Endothelial cell of umbilical vein (primary cell): ENCODE data around the gene AGAP3. TPM values are rescaled to one million over a fixed set of nuclear protein-coding genes. Genes with fewer than 3 reads are reported as not detected.

ENCODE experiments used
- BruUV-seq: library from RNA; stranded (reverse); fragments of 400-500 nt; replicated peaks from 2 replicates; lab custom pipeline; 2021; lab: Mats Ljungman, UMichigan
- CTCF ChIA-PET: fragments of 300-600, 350-600 bp; sonication (Branson Sonifier 250); formaldehyde crosslinking; loops from one replicate; lab custom pipeline; 2021; ENCODE audit warnings: antibody characterized with exemption, inconsistent platforms; lab: Charles Lee
- POLR2A ChIA-PET: fragments of 300-600, 350-600 bp; sonication (Branson Sonifier 250); formaldehyde crosslinking; loops from one replicate; lab custom pipeline; 2021; ENCODE audit warnings: antibody characterized with exemption, inconsistent platforms; lab: Charles Lee
- DNase-seq: peaks from one replicate; pipeline ENCODE4 v3.0.0-alpha.2; 2011; ENCODE audit warnings: low read depth, low spot score
- FAIRE-seq: peaks from 2 replicates; lab custom pipeline; 2011; peaks lifted over from hg19 to GRCh38; lab: Jason Lieb, UNC
- H2AFZ ChIP-seq: 2 replicates; pipeline ENCODE4 v1.6.0; 2012; ENCODE audit warnings: low read depth, low read length, control low read depth, inconsistent platforms
- H3K27ac ChIP-seq: 2 replicates; pipeline ENCODE4 v1.5.1; 2011; ENCODE audit warnings: low read depth, mild to moderate bottlenecking, control low read depth, low read length, moderate library complexity; ENCODE audit not compliant: insufficient read depth
- H3K27me3 ChIP-seq, 2 experiments: 2 replicates each; pipeline versions ENCODE4 v1.6.0 to v1.6.1; 2011; ENCODE audit warnings: low read length in 2 of 2, mixed read lengths in 1 of 2; ENCODE audit not compliant: control insufficient read depth in 2 of 2, insufficient read depth in 2 of 2
- H3K36me3 ChIP-seq, 2 experiments: 2 replicates in 1 of 2; 3 replicates in 1 of 2; pipeline ENCODE4 v1.5.1; 2011; ENCODE audit warnings: low read length in 2 of 2, mild to moderate bottlenecking in 1 of 2, moderate library complexity in 1 of 2; ENCODE audit not compliant: control insufficient read depth in 2 of 2, insufficient read depth in 2 of 2; ENCODE audit errors: extremely low read depth in 1 of 2
- H3K4me1 ChIP-seq: 3 replicates; pipeline ENCODE4 v1.5.1; 2011; ENCODE audit warnings: mild to moderate bottlenecking, low read length; ENCODE audit not compliant: control insufficient read depth, insufficient read depth; ENCODE audit errors: extremely low read depth
- H3K4me2 ChIP-seq: 2 replicates; pipeline ENCODE4 v1.6.1; 2011; ENCODE audit warnings: low read length, control low read depth, mixed read lengths; ENCODE audit not compliant: insufficient read depth
- H3K4me3 ChIP-seq, 3 experiments: fragments of 200-600 bp in 1 of 3; sonication (generic), shearing (Covaris generic) in 1 of 3; replicated peaks in 1 of 3; 2 replicates each; pipeline ENCODE4 v1.5.1; 2011 to 2016; ENCODE audit warnings: control low read depth in 3 of 3, low read length in 3 of 3, mild to moderate bottlenecking in 2 of 3, inconsistent platforms in 1 of 3, low read depth in 1 of 3, moderate library complexity in 1 of 3; ENCODE audit not compliant: insufficient read depth in 1 of 3
- H3K79me2 ChIP-seq: 2 replicates; pipeline ENCODE4 v1.6.0; 2012; ENCODE audit warnings: low read length, inconsistent platforms; ENCODE audit not compliant: control insufficient read depth, insufficient read depth
- H3K9ac ChIP-seq: replicated peaks from 2 replicates; pipeline ENCODE3; 2011; ENCODE audit warnings: low read length, control low read depth; ENCODE audit not compliant: insufficient read depth; ENCODE audit errors: extremely low read depth
- H3K9me1 ChIP-seq: replicated peaks from 3 replicates; pipeline ENCODE4 v1.6.0; 2011; ENCODE audit warnings: mild to moderate bottlenecking, low read length; ENCODE audit not compliant: control insufficient read depth, insufficient read depth; ENCODE audit errors: extremely low read depth
- H3K9me3 ChIP-seq: replicated peaks from 2 replicates; pipeline ENCODE4 v1.5.1; 2012; ENCODE audit warnings: low read length, inconsistent platforms; ENCODE audit not compliant: control insufficient read depth, insufficient read depth
- H4K20me1 ChIP-seq: replicated peaks from 2 replicates; pipeline ENCODE3; 2011; ENCODE audit warnings: mild to moderate bottlenecking, low read length; ENCODE audit not compliant: control insufficient read depth, insufficient read depth; ENCODE audit errors: extremely low read depth
- EZH2 ChIP-seq: IDR thresholded peaks from 2 replicates; pipeline ENCODE4 v1.6.1; 2012; ENCODE audit warnings: borderline replicate concordance, low read depth, mild to moderate bottlenecking, moderate library complexity, low read length, inconsistent platforms; ENCODE audit not compliant: severe bottlenecking
- FOS ChIP-seq: IDR thresholded peaks from 2 replicates; pipeline ENCODE4 v1.6.1; 2011; ENCODE audit warnings: mild to moderate bottlenecking, low read length, moderate library complexity, borderline replicate concordance; ENCODE audit not compliant: insufficient read depth
- GATA2 ChIP-seq: IDR thresholded peaks from 2 replicates; pipeline ENCODE4 v1.7.0; 2011; ENCODE audit warnings: low read depth, mild to moderate bottlenecking, moderate library complexity, mixed read lengths, low read length; ENCODE audit not compliant: insufficient read length, insufficient read depth
- JUN ChIP-seq: IDR thresholded peaks from 2 replicates; pipeline ENCODE4 v1.6.1; 2011; ENCODE audit warnings: borderline replicate concordance, low read depth; ENCODE audit not compliant: insufficient read length, insufficient read depth
- MAX ChIP-seq: IDR thresholded peaks from 2 replicates; pipeline ENCODE4 v1.6.1; 2011; ENCODE audit not compliant: insufficient read depth, insufficient read length
- MYC ChIP-seq: IDR thresholded peaks from one replicate; pipeline ENCODE4 v1.6.1; 2011; ENCODE audit warnings: mild to moderate bottlenecking, low read depth, low read length
- POLR2A ChIP-seq: IDR thresholded peaks from 2 replicates; pipeline ENCODE4 v1.6.1; 2012; ENCODE audit warnings: low read depth, mild to moderate bottlenecking, control low read depth, low read length
- POLR2AphosphoS5 ChIP-seq: IDR thresholded peaks from 2 replicates; pipeline ENCODE4 v1.6.1; 2012; ENCODE audit warnings: low read depth, mild to moderate bottlenecking, control low read depth, low read length, moderate library complexity; ENCODE audit not compliant: insufficient read depth
- dilution Hi-C: fragments of 300-500 bp; cut with MboI; formaldehyde crosslinking; loops from one replicate; pipeline ENCODE4 v1.15.0; 2019; ENCODE audit warnings: low sequenced_read_pairs; ENCODE audit not compliant: extremely low pct_ligation_motif_present
- intact Hi-C: fragments of 100-400 bp; cut with micrococcal nuclease; formaldehyde crosslinking; loops from one replicate; pipeline ENCODE4 v1.10.0; 2022
- polyA plus RNA-seq, 4 experiments: library from polyadenylated mRNA; depleted of rRNA in 3 of 4; stranded (reverse) in 3 of 4; unstranded in 1 of 4; fragments of >200 nt; gene quantifications; 2 replicates each; pipeline versions ENCODE4 v1.2.1 to v1.2.3, GENCODE V29; 2011 to 2012; ENCODE audit warnings: missing spikeins in 1 of 4
- total RNA-seq: library from RNA; stranded (reverse); gene quantifications from 2 replicates; pipeline ENCODE4 v1.2.3, GENCODE V29; 2021
- TF ChIP-seq, protein P1 (sequence below), 2 donors: IDR thresholded peaks; 1 replicate in 1 of 2; 2 replicates in 1 of 2; pipeline ENCODE4 v1.5.1; 2011; ENCODE audit warnings: low read length in 2 of 2, mild to moderate bottlenecking in 2 of 2, moderate library complexity in 2 of 2, control low read depth in 1 of 2, inconsistent platforms in 1 of 2, low read depth in 1 of 2; ENCODE audit not compliant: insufficient read depth in 1 of 2; ENCODE audit errors: extremely low read depth in 1 of 2

Gene AGAP3
- total and polyA plus RNA-seq, 2 donors (not counting 3 experiments of a cell fraction or from before 2014, with no cell fraction given), result 171 to 174 TPM

- Histone ChIP-seq H3K9me1 (no peaks in the 10 kb centered on the region), H3K9ac (no peak overlapping the region), H2AFZ (no peak overlapping the region), H3K27ac (no peak overlapping the region), H3K79me2 (no peaks in the 10 kb centered on the region), H4K20me1 (no peaks in the 10 kb centered on the region), H3K27me3 (peaks cover 0 to 5% of the 10 kb centered on the region in 2 experiments), H3K4me1 (no peaks in the 10 kb centered on the region), H3K4me3 (no peak overlapping the region), H3K36me3 (no peaks in the 10 kb centered on the region), H3K4me2 (no peak overlapping the region), H3K9me3 (no peaks in the 10 kb centered on the region)
- DNase-seq (no peak), FAIRE-seq (no peak)
- POLR2A ChIA-PET, result no interaction called here
- TF ChIP-seq, protein P1, sequence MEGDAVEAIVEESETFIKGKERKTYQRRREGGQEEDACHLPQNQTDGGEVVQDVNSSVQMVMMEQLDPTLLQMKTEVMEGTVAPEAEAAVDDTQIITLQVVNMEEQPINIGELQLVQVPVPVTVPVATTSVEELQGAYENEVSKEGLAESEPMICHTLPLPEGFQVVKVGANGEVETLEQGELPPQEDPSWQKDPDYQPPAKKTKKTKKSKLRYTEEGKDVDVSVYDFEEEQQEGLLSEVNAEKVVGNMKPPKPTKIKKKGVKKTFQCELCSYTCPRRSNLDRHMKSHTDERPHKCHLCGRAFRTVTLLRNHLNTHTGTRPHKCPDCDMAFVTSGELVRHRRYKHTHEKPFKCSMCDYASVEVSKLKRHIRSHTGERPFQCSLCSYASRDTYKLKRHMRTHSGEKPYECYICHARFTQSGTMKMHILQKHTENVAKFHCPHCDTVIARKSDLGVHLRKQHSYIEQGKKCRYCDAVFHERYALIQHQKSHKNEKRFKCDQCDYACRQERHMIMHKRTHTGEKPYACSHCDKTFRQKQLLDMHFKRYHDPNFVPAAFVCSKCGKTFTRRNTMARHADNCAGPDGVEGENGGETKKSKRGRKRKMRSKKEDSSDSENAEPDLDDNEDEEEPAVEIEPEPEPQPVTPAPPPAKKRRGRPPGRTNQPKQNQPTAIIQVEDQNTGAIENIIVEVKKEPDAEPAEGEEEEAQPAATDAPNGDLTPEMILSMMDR (IDR thresholded peaks at IDR 0.05; ENCODE audit: extremely low read depth in 1 of 2, insufficient read depth in 1 of 2, low read depth in 1 of 2, low read length in 2 of 2), result no peak
- no TSS peak for BruUV-seq
- intact Hi-C loops (no loop called here), dilution Hi-C loops (no loop called here)
- CTCF ChIA-PET, result interaction anchor here (2.4 kb wide), 1 partner anchor 63 kb away, joined by 5 read pairs; no protein-coding TSS in a partner anchor
These were observed 94.7 kb downstream of the AGAP3 start for GRCh38 chr7:151181011-151181431.

- DNase-seq (no peak), FAIRE-seq (no peak)
- intact Hi-C loops, result no loop called here
- H3K9me3 ChIP-seq, result no peaks in the 10 kb centered on the region
- TF ChIP-seq GATA2, result no peak
- TF ChIP-seq MAX, result no peak
- TF ChIP-seq MYC, result no peak
- no peak for TF ChIP-seq POLR2AphosphoS5
- no peak for TF ChIP-seq POLR2A
- TF ChIP-seq JUN, result no peak
- no peak for TF ChIP-seq FOS
- TF ChIP-seq, protein P1 (IDR thresholded peaks at IDR 0.05; ENCODE audit: extremely low read depth in 1 of 2, insufficient read depth in 1 of 2, low read depth in 1 of 2, low read length in 2 of 2), result no peak
- no peak for TF ChIP-seq EZH2
- no peaks in the 10 kb centered on the region for H3K9me1 ChIP-seq
- BruUV-seq, result no TSS peak
- dilution Hi-C loops, result no loop called here
- H3K27me3 ChIP-seq, result peaks cover 12 to 15% of the 10 kb centered on the region in 2 experiments
- H3K4me2 ChIP-seq, result no peak overlapping the region
- no peaks in the 10 kb centered on the region for H3K36me3 ChIP-seq
- H3K4me1 ChIP-seq, result no peaks in the 10 kb centered on the region
- POLR2A ChIA-PET, result no interaction called here
- CTCF ChIA-PET, result no interaction called here
- no peaks in the 10 kb centered on the region for H4K20me1 ChIP-seq
- H3K27ac ChIP-seq, result no peak overlapping the region
- no peak overlapping the region for H3K9ac ChIP-seq
- H3K4me3 ChIP-seq, result no peak overlapping the region
- H2AFZ ChIP-seq, result no peak overlapping the region
- no peaks in the 10 kb centered on the region for H3K79me2 ChIP-seq
These were observed 99.7 kb downstream of the AGAP3 start for GRCh38 chr7:151185762-151186639.
